ENCODE results near the gene CPO.

The CPO gene

DNA sequence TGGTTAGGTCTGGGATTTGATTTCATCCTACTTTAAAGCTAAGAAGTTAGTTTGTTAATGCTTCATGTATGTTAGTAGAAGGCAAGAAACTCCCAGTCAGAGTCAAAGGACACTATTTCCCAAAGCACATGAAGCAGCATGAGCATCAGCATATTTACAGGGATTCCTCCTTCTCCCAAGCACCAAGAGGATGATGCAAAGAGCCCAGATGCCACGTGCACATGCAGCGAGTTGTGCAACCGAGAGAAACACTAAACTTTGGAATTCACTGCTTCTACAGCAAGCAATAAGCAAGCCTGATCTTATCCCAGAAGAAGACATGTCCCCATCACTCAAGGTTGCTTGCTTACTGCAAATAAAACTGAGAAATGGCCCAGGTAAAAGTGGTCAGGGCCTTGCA lies 32.5 kb downstream of the CPO start:
- no peak for DNase-seq (ENCODE audit: low spot score)

DNA sequence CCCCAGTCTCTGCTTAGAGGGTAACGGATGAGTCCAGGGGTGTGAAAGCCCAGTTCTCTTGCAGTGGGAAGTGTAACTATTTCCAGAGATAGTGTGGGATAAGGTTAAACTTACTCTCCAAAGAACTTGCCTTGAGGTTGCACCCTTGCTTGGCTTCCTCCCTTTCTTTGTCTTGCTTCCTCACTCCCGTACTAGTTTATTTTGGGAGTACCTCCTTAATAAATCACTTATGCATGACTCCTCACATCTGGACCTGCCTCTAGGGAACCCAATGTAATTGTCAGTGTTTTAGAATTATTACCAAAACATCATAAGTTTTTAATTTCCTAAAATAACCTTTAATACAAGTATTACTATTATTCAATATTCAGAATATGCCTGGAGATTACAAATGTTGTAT lies 35.2 kb downstream of the CPO start:
- no peak for DNase-seq (ENCODE audit: low spot score)

DNA sequence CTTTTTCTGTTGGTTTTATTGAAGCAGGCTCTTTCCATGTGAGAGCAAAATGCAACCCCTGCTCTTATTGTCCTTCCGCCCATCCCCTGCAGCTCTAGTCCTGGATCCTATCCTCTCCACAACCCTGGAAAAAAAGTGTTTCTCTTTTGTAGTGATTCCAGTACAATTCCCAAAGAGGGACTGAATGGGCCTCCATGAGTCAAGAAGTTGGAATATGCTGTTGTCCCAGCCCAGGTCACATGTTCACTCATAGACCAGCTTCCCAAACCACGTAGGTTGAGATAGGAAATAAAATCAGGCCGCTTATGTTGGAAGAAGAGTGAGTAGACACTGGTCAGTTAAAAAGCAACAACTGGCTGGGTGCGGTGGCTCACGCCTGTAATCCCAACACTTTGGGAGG lies 39.4 kb downstream of the CPO start:
- no peak for DNase-seq (ENCODE audit: low spot score)

DNA sequence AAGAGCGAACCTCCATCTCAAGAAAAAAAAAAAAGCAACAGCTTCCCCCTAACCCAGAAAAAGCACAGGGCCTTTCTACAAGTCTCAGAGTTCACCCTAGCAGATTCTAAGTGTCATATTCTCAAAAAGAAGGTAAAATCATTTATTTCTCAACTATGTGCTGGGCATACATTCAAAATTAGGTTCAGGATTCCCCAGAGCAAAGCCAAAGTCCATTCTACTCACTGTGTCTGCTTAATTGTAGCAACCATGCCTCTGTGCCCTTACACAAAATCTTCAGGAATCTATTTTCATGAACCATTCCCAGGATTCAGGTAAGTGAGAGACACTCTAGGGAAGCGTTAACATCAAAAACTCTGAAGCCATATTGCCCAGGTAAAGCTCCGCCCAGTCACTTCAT lies 40.0 kb downstream of the CPO start:
- DNase-seq (ENCODE audit: low spot score), result no peak

DNA sequence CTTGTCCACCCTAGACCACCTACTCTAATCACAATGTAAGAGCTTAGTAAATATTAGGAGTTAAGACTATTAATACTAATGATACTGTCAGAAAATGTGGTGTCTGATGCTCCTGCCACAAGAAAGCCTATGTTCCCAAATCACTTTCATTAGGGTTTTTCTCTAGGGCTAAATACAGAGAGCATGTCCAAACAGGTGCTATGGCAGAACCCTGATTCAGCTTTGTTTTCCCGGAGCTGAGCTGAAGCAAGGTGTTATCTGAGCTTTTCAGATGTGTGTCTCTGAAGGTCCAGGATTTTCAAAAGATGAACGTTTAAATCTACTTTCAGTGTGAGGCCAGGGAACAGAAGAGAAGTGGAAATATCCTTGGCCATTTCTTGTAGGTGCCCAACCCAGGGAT lies 40.6 kb downstream of the CPO start:
- DNase-seq (ENCODE audit: low spot score), result no peak

DNA sequence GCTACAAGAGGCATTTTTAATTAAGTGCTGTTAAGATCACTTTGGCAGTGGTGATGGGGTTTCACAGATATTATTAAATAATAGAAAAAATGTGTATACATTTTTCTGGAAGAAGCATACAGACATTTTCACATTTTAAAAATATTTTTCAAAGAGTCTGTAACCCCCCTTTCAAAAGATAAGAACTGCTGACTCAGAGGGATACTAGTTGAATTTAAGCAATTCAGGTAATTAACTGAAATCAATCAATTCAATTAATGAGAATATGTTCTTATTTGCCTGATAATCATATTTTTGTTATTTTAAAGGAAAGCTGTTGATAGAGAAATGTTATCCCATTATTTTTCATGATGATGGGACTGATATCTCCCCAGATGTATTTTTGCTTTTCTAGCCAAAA lies 41.1 kb downstream of the CPO start:
- no peak for DNase-seq (ENCODE audit: low spot score)

DNA sequence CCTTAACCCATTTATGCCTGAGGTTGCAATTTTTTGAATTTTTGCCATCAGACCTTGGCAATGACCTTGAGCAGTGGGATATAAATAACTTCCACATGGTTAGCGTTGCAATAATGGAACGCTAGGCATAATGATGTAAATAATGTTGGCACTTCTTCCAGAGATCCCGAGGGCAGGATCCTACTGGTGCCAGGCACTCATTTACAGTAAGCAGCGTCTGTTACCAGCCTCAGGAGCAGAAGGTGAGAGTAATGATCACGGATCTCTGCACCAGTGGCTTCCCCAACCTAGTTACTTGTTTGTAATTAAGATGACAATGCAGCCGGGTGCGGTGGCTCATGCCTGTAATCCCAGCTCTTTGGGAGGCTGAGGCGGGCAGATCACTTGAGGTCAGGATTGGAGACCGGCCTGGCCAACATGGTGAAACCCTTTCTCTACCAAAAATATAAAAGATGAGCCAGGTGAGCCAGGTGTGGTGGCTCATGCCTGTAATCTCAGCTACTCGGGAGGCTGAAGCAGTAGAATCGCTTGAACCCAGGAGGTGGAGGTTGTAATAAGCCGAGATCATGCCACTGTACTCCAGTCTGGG lies 41.9 kb downstream of the CPO start:
- no peak for DNase-seq (ENCODE audit: low spot score)

DNA sequence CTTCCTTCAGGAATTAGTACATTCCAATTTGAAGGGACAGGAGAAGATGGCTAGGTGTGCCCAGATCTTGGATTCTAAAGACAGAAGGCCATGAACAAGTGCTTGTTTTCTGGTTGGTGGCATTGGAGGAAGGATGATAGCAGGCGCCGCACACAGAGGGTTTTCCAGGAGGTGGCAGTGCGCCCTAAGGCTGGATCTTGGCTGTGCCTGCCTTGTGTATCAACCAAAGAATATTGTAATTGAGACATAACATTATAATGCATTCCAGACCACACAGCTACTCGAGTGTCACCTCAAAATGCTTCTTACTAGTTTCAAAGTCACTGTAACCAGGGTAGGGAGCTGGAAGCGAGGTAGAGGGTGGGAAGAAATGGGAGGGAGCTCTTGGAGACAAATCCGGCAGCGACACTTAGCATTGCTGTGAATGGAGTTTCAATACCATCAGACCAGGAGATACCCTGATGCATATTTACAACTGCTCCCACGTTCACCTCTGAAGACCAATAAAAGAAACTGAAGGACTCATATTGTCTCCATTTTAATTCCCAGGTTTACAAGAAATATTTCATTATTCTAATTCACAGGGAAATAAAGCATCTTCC lies 42.5 kb downstream of the CPO start:
- peak; percentile 60 for DNase-seq (ENCODE audit: low spot score)

DNA sequence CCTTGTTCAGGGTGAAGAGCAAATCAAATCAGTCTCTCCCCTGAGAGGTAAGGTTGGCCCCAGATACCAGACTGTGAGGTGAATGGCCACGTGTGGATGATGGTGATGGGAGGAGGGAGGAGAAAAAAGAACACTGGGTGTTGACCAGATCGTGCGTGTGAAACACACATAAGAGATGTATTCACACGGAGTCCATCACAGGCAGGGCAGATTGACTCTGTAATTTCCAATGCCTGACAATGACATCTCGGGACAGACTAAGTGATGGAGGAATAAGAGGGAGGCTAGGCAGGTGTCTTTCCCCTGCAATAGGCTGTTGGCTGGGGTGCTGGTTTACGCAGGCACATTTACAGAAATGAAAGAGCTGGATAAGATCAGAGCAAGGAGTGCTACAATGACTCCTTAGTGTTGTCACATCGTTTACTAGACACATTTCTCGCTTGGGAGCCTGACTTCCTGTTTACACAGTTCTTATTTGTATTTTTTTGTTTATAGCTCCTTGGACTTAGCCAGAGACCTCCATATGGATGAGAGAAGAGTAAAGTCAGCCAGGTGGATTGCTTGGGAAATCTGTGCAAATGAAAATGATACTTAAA lies 43.1 kb downstream of the CPO start:
- no peak for DNase-seq (ENCODE audit: low spot score)

DNA sequence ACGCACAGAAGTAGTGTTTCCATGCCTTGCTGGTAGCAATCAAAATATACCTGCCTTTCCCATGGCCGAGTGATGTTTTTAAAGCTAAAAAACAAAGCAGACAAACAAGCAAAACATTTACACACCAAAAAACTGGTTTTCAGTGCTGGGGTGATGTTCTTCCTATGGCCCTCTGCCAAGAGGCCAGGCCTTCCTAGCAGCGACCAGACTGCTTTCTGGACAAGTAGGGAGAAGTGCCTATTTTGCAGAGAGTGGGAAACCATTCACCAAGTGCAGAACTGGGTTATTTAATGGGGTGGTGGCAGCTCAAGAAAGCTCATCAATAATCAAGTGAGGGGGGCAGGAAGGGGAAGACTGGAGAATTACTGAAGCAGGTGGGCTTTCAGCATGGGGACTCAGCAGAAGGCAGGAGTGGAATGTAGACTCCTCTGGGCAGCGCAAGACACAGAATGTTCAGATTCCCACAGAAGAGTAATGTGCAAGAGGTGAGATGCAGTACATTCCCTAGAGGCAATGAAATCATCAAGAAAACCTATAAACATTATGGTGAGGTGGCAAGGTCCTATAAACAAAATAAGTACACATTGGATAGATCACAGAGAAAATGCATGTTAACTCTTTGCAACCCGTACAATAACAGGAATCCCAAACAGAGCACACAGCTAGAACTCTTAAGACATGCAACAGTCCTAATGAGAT lies 44.0 kb downstream of the CPO start:
- DNase-seq (ENCODE audit: low spot score), result no peak

DNA sequence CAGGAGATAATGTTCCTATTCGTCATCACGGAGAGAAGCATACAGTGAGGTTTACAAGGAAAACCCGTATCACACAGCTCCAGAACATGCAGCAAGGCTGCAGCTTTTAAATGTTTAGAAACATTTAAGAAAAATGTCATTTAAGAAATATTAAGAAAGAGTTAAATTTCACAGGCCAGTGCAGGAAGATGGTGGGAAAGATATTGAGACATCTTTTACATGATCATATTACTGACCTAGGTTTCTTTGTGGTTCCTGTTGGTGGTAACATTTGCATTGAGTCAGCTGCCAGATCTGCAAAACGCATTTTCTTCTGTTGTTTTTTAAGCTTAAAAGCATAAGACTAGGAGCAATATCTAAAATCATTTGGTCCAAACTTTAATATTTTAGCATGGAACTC lies 44.9 kb downstream of the CPO start:
- DNase-seq (ENCODE audit: low spot score), result no peak

DNA sequence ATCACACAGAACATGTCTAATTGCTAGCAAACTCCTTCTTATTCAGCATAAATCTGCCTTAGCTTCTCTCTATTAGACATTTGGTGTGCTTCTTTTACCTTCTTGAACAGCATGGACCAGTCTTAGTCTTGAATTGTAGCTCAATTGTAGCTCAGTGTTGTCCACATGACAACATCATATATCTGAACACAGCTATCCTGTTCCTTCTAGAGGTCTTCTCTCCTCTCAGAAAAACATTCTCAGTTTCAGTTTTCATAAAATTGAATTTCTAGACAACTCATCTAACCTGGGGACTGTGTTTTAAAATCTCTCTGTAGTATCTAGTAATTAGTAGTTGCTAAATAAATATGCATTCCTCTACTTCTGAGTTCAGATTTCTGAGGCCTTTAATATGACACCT lies 47.6 kb downstream of the CPO start:
- DNase-seq (ENCODE audit: low spot score), result no peak

DNA sequence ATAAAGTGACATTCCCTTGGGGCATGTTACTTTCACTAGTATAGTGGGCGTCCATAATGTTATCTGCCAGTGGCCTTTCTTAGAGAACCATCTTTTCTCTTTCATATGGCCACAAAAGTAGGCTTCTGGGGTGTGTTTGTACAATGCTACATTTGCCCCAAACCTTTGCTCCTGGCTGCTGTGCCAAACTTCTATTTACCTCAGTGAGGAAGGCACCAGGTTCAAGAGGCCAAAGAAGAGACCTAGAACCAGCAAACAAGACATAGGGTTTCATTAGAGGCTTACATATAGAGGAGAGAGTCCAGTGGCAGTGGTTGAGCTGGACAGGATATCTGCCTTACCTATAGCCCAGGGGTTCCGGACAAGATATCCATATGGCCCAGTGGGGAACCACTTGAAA lies 48.5 kb downstream of the CPO start:
- DNase-seq (ENCODE audit: low spot score), result no peak

DNA sequence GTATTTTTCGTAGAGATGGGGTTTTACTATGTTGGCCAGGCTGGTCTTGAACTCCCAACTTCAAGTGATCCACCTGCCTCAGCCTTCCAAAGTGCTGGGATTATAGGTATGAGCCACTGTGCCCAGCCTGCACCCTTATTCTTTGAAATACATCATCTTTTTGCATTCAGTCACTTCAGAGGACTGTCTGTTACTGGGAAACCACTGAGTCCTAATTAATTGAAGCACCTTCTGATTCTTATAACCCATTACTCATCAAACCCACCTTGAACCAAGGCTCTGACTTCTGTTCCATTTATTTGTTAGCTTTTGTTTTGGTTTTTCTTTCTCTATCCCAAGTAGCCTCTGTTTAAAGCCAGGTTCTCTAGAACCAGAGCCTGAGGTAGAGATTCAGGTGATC lies 49.6 kb downstream of the CPO start:
- DNase-seq (ENCODE audit: low spot score), result no peak

DNA sequence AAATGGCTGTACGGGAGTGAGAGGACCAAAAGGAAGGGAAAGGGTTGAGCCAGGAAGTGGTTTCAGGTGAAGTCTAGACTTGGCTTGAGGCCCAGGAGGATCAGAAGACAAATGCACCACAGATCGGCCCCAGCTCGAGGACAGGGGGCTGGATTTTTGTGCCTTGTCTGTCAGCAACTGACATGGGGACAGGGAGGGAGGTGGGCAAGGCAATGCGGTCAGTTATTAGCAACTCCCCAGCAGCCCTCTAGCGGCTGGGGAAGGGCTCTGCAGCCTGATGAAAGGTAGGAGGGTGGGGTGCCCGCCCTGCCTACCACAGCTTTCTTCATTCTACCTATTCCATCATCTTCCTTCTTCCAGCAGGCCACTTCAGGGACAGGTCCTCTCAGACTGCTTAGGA lies 50.0 kb downstream of the CPO start:
- peak; percentile 25 for DNase-seq (ENCODE audit: low spot score)

DNA sequence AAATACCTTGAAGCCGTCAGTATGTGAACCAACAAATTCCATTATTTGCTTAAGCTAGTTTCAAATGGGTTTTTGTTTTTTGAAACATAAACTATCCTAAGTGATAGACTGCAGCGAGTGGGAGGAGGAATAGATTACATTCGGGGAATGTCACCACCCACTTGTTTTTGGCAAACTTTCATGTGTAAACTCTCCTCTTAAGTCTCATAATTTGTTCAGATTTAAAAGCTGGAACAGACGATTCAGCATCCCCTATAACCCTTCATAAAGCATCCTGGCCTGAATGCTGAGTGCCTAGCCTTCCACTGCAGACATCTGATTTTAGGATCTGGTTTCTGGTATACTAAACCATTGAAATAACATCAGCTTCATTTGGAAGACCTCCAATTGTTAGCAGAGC lies 51.0 kb downstream of the CPO start:
- no peak for DNase-seq (ENCODE audit: low spot score)

DNA sequence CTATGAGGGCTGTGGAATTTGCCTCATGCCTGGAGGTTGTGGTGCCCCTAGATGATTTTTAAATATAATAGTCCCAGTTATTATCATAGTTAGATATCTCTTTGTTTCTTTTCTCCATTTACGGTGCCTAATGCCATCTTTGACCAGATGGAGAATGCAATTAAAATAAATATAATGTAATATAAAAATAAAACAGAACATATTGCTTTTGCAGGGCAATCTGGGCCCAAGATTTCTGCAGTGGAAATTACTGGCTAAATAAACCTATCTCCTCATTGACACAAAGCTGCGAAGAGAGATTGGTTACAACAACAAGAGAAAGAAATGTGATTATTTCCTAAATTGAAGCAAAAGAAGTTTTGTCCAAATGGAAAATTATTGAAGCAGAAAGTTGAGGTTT lies 51.8 kb downstream of the CPO start:
- no peak for DNase-seq (ENCODE audit: low spot score)

DNA sequence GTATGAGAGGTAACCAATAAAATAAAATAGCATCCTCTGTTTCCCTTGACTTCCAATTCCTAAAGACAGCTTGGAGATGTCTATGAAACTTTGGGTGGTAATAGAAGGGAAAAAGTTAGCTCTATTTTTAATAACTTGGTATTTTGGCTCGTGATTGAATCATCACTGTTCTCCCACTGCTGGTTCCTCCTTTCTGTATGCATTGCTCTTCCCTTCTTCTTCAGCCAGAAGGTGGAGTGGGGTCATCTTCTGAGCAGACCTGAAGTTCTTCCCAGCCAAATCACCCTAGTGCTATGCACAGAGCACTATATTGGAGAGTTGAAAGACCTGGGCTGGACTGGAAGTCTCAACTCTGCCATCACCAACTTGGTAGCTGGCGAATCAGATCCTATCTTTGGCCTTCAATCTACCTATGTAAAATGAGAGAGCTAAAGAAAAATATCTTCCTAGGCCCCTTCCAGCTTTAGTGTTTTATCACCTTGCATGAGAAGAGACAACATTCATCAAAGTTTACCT lies 54.1 kb downstream of the CPO start:
- no peak for DNase-seq (ENCODE audit: low spot score)

DNA sequence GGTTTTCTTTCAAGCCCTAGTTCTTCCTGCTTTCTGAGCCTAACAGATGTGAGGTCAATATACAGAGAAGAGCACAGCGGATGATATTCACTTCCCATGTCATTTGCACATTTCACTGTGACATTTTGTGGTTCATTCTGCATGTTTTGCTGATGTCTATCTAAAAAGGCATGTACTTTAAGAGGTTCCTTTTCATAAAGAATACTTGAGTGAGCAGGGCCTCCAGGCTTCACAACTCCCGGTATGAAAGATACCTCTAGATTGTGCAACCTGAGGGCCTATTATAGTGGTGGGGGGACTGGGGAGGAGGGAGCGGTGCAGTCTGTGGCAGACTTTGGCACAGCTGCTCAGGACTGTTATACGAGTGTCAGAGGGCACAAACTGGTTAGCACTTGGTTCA lies 54.6 kb downstream of the CPO start:
- no peak for DNase-seq (ENCODE audit: low spot score)

DNA sequence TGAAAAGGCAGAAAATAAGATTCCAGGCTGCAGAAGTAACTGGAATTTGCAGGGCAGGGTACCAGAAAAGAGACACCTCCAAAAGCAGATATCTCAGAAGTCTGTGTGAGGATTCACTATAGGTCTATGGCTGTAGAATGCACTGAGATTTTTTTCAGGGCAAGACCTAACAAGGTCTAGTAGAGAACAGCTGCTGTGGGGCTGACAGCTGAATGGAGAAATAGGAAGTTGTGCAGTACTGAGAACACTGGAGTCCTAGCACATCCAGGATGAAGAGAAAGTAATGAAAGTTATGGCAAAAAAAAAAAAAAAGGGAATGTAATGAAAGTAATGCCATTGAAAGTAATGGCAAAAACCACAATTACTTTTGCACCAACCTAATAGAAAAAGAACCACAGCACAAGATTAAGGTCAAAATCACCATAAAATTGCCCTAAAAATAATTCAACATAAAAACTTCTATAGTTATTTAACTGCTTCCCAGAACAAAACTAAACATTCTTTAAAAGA lies 57.3 kb downstream of the CPO start:
- no peak for DNase-seq (ENCODE audit: low spot score)

DNA sequence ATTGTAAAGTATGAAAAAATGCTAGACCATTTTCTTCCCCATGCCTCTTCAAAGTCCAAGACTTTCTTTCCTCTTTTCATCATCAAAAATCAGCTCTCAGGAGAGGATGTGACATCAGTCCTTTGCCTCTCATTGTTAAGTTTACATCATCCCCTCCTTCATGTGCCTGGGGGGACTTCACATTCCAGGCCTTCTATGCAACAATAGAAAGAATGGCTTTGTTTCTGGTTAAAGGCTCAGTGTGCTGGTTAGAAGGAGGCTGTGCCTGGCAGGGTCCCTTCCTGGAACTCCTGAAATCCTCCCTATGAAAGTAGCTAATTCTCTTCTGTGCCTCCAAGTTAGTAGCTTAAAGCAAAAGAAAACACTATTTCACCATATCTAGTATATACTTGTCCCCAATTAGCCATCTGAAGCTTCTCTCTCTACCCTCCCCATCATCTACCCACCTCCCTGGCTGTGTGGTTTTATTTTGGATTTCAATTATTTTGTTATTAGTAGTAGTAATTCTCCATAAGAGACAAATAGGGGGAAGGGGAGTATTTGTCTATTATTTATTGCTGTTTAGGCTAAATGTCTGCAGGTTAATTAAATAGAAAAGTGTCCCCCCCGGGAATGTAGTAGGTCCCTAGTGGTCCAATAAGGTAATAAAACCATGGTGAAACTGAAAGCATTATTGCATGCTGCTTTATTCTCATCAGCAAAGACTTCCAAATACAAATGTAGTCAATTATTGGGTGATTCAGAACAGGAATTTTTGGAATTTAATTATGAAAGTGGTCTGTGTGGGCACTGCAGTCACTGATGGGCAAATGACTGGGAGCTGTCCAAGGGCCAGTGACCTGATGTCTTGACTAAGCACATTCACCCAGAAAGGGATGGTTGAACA lies 69.0 kb downstream of the CPO start:
- peak; percentile 41 for DNase-seq (ENCODE audit: low spot score)

DNA sequence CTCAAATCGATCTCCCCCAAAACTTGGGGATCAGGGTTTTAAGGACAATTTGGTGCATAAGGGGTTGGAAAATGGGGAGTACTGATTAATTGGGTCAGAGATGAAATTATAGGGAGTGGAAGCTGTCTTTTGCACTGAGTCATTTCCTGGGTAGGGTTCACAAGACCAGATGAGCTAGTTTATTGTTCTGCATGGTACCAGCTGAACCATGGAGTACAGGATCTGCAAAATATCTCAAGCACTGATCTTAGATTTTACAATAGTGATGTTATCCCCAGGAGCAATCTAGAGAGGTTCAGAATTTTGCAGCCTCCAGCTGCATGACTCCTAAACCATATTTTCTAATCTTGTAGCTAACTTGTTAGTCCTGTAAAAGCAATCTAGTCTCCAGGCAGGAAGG lies 73.1 kb downstream of the CPO start:
- peak; percentile 16 for DNase-seq (ENCODE audit: low spot score)

All from kidney capillary endothelial cell (primary cell).